Measurements from ENCODE around the gene NAGLU. TPM values are rescaled to one million over a fixed set of nuclear protein-coding genes. Genes with fewer than 3 reads are reported as not detected.
A peak's percentile ranks its signal among the peaks of the same experiment; 100 is the strongest.

Gene NAGLU
- total and polyA plus RNA-seq, 2 of the 13 experiments (the other 11 are each of a cell fraction or from before 2014, with no cell fraction given), result 28.2 to 40.1 TPM

DNA sequence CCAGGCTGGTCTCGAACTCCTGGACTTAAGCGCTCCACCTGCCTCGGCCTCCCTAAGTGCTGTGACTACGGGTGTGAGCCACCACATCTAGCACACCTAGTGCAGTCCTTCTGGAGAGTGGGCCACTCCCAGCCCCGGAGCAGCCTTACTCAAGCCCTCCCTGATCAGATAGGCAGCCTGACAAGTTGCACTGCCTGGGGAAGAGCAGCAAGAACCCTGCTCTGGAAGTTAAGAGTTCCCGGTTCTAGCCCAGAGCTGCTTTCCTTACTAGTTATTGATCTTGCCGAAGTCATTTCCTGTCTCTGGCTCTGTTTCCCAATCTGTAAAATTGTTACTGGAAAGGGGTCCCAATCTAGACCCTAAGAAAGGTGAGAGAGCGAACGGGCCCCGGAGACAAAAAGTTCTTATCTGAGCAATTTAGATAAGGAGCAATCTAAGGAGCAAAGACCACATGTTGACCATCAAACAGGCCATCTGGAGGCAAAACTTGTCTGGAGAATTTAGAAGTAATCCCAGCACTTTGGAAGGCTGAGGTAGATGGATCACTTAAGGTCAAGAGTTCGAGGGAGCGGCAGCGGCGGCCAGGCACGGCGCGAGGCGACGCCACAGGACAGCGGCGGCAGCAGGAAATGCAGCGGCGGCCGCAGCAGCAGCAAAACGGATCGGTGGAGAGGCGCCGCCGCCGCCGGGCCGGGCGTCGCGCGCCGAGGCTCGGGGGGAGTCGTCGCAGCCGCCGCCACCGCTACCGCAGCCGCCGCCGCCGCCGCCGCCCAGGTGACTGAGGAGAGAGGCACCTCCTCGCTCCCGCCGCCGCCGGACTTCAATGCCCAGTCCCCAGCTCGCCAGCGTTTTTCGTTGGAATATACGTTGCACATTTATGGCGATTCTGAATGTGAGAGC is 4.3 kb upstream of the NAGLU start (continued):
- TF ChIP-seq ZSCAN5A (CRISPR knock-in tag; IDR thresholded peaks at IDR 0.05; ENCODE audit: borderline replicate concordance) (no peak), DPF2 (CRISPR knock-in tag; IDR thresholded peaks at IDR 0.05; ENCODE audit: borderline replicate concordance, low read depth) (no peak), PRPF4 (IDR thresholded peaks at IDR 0.05; ENCODE audit: low read depth, low read length, poor library complexity, severe bottlenecking) (no peak), ADNP (CRISPR knock-in tag; IDR thresholded peaks at IDR 0.05) (peak; percentile 95), ZNF619 (CRISPR knock-in tag; IDR thresholded peaks at IDR 0.05) (no peak), E2F5 (CRISPR knock-in tag; conservative IDR thresholded peaks at IDR 0.05) (no peak), JUNB (CRISPR knock-in tag; IDR thresholded peaks at IDR 0.05; ENCODE audit: borderline replicate concordance) (no peak), TGIF2 (CRISPR knock-in tag; IDR thresholded peaks at IDR 0.05) (no peak), U2AF2 (IDR thresholded peaks at IDR 0.05; ENCODE audit: low read depth, low read length) (no peak), ZNF10 (CRISPR knock-in tag; IDR thresholded peaks at IDR 0.05; ENCODE audit: borderline replicate concordance, low read depth) (no peak), ZNF44 (CRISPR knock-in tag; IDR thresholded peaks at IDR 0.05) (no peak), ZNF34 (CRISPR knock-in tag; IDR thresholded peaks at IDR 0.05; ENCODE audit: borderline replicate concordance) (no peak), RAD51 (IDR thresholded peaks at IDR 0.05; ENCODE audit: borderline replicate concordance) (0 out of 2 replicates have a peak, but pooled peaks have one; percentile 2), IKZF1 (IDR thresholded peaks at IDR 0.05) (no peak), ZNF510 (CRISPR knock-in tag; IDR thresholded peaks at IDR 0.05; ENCODE audit: low read depth) (no peak), RFX3 (CRISPR knock-in tag; IDR thresholded peaks at IDR 0.05) (no peak), ZNF281 (CRISPR knock-in tag; IDR thresholded peaks at IDR 0.05; ENCODE audit: borderline replicate concordance) (no peak), RBAK (CRISPR knock-in tag; IDR thresholded peaks at IDR 0.05) (no peak), SRSF9 (IDR thresholded peaks at IDR 0.05; ENCODE audit: borderline replicate concordance, insufficient read depth, low read depth, low read length, poor library complexity, severe bottlenecking) (no peak), SALL1 (CRISPR knock-in tag; IDR thresholded peaks at IDR 0.05) (peak; percentile 50), PAWR (CRISPR knock-in tag; IDR thresholded peaks at IDR 0.05; ENCODE audit: borderline replicate concordance) (no peak)
- TF ChIP-seq, protein P1, sequence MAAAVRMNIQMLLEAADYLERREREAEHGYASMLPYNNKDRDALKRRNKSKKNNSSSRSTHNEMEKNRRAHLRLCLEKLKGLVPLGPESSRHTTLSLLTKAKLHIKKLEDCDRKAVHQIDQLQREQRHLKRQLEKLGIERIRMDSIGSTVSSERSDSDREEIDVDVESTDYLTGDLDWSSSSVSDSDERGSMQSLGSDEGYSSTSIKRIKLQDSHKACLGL (CRISPR knock-in tag; IDR thresholded peaks at IDR 0.05), result no peak

Data from HepG2 (cell line).